Ascending aorta (tissue), 2 donors: ENCODE data around the gene SENP6. TPM values are rescaled to one million over a fixed set of nuclear protein-coding genes. Genes with fewer than 3 reads are reported as not detected.
"Not testable (repeated sequence)": the region's sequence is repeated elsewhere in the genome, so short reads cannot be mapped to it uniquely, and the experiment has no call there.

ENCODE experiments used
- DNase-seq, 2 donors: peaks; one replicate each; pipeline ENCODE4 v3.0.0-alpha.2; 2019; ENCODE audit warnings: low spot score in 2 of 2
- H3K27ac ChIP-seq, 2 donors: fragments of 200-600 bp; sonication (generic); one replicate each; pipeline ENCODE4 v1.5.1; 2016 to 2017; ENCODE audit warnings: mild to moderate bottlenecking in 1 of 2
- H3K27me3 ChIP-seq: fragments of 200-600 bp; sonication (generic); one replicate; pipeline ENCODE4 v1.5.1; 2017
- H3K36me3 ChIP-seq, 2 donors: fragments of 200-600 bp; sonication (generic); one replicate each; pipeline ENCODE4 v1.5.1; 2016
- H3K4me1 ChIP-seq, 2 donors: fragments of 200-600 bp; sonication (generic); one replicate each; pipeline ENCODE4 v1.5.1; 2016 to 2017; ENCODE audit warnings: mild to moderate bottlenecking in 1 of 2
- H3K4me3 ChIP-seq, 2 donors: fragments of 200-600 bp; sonication (generic); one replicate each; pipeline ENCODE4 v1.5.1; 2016 to 2017; ENCODE audit warnings: mild to moderate bottlenecking in 1 of 2
- H3K9me3 ChIP-seq, 2 donors: fragments of 200-600 bp; sonication (generic); one replicate each; pipeline ENCODE4 v1.5.1; 2016
- intact Hi-C: fragments of 100-400 bp; cut with DNase I; formaldehyde crosslinking; loops from one replicate; pipeline ENCODE4 v1.15.1; 2023
- total RNA-seq: library from RNA; depleted of rRNA; stranded (reverse); fragments of >200 nt; gene quantifications from one replicate; pipeline ENCODE4 v1.1.0, GENCODE V29; 2016
- TF ChIP-seq, protein P1 (sequence below), 3 experiments: fragments of 200-600 bp in 2 of 3; fragments of 450-650 bp in 1 of 3; sonication (generic) in 2 of 3; IDR thresholded peaks; one replicate each; pipeline ENCODE4 v1.5.1; 2016 to 2019; ENCODE audit warnings: antibody characterized with exemption in 3 of 3, mild to moderate bottlenecking in 1 of 3, moderate library complexity in 1 of 3

SENP6 gene
- total RNA-seq, 1 donor from 2014 or later, result 24.4 TPM

DNA sequence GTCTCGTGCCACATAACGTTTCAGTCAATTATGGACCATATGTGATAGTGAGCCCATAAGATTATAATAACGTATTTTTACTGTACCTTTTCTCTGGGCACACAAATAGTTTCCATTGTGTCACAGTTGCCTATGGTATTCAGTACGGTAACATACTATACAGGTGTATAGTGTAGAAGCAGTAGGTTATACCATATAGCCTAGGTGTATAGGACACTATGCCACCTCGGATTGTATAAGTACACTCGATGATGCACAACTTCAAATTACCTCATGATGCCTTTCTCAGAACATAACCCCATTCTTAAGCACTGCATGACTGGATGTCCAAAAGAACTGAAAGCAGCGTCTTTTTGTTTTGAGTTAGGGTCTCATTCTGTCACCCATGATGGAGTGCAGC, 87.9 kb downstream of the SENP6 start:
- H3K36me3 ChIP-seq, result peaks cover 10 to 54% of the 10 kb centered on the region in 2 donors
- DNase-seq, result no peak
- no peaks in the 10 kb centered on the region for H3K9me3 ChIP-seq
- no peaks in the 10 kb centered on the region for H3K4me1 ChIP-seq
- no peak overlapping the region for H3K4me3 ChIP-seq
- H3K27ac ChIP-seq, result no peak overlapping the region
- intact Hi-C loops, result no loop called here
- H3K27me3 ChIP-seq, result no peaks in the 10 kb centered on the region
- TF ChIP-seq, protein P1, sequence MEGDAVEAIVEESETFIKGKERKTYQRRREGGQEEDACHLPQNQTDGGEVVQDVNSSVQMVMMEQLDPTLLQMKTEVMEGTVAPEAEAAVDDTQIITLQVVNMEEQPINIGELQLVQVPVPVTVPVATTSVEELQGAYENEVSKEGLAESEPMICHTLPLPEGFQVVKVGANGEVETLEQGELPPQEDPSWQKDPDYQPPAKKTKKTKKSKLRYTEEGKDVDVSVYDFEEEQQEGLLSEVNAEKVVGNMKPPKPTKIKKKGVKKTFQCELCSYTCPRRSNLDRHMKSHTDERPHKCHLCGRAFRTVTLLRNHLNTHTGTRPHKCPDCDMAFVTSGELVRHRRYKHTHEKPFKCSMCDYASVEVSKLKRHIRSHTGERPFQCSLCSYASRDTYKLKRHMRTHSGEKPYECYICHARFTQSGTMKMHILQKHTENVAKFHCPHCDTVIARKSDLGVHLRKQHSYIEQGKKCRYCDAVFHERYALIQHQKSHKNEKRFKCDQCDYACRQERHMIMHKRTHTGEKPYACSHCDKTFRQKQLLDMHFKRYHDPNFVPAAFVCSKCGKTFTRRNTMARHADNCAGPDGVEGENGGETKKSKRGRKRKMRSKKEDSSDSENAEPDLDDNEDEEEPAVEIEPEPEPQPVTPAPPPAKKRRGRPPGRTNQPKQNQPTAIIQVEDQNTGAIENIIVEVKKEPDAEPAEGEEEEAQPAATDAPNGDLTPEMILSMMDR (IDR thresholded peaks at IDR 0.05), result no peak

DNA sequence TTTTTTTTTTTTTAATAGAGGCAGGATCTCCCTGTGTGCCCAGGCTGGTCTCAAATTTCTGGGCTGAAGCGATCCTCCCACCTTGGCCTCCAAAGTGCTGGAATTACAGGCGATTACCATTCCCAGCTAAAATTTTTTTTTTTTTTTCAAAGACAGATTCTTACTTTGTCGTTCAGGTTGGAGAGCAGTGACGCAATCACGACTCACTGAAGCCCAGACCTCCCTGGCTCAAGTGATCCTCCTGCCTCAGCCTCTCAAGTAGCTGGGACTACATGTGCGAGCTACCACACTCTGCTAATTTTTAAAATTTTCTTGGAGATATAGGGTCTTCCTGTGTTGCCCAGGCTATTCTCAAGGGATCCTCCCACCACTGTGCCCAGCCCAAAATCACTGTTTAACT, 89.3 kb downstream of the SENP6 start:
- TF ChIP-seq, protein P1 (IDR thresholded peaks at IDR 0.05), result no peak
- Histone ChIP-seq H3K4me1 (no peaks in the 10 kb centered on the region), H3K4me3 (no peak overlapping the region), H3K9me3 (no peaks in the 10 kb centered on the region), H3K27ac (no peak overlapping the region), H3K27me3 (no peaks in the 10 kb centered on the region), H3K36me3 (peaks cover 18 to 52% of the 10 kb centered on the region in 2 donors)
- DNase-seq, result no peak
- intact Hi-C loops, result no loop called here

DNA sequence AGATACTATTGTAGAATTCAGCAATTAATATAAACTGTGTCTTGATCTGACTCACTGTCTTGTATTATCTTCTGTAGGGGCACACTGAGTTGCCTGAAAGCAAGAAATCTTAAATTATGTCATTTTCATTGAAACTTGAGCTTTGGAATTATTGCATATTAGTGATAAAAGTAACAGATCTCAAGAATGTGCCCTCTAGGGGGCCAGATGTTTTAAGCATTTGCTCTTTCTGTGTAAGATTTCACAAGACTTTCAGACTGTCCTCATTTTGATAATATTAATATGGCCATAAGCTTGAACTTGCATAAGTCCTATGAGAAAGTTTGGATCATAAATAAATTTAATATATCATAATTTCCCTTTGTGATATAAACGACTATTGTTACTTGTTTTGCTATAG, 91.9 kb downstream of the SENP6 start:
- intact Hi-C loops, result no loop called here
- Histone ChIP-seq H3K4me3 (no peak overlapping the region), H3K36me3 (peaks cover 26 to 58% of the 10 kb centered on the region in 2 donors), H3K4me1 (no peaks in the 10 kb centered on the region), H3K27ac (no peak overlapping the region), H3K9me3 (no peaks in the 10 kb centered on the region), H3K27me3 (no peaks in the 10 kb centered on the region)
- TF ChIP-seq, protein P1 (IDR thresholded peaks at IDR 0.05), result no peak
- DNase-seq, result no peak

DNA sequence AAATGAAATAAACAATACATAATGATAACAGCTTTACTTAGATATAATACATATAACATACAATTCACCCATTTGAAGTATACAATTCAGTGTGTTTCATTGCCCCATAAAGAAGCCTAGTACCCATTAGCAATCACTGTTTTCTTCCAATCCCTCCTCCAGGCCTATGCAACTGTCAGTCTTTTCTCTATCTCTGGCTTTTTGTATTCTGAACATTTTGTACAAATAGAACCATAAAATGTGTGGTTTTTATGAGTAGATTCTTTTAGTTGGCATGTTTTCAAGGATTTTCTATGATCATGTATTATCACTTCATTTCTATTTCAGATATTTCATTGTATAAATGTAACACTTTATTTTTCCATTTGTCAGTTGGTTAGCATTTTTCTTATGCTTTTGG, 92.7 kb downstream of the SENP6 start:
- DNase-seq, result no peak
- no peaks in the 10 kb centered on the region for H3K9me3 ChIP-seq
- intact Hi-C loops, result no loop called here
- H3K36me3 ChIP-seq, result peaks cover 27 to 55% of the 10 kb centered on the region in 2 donors
- no peak overlapping the region for H3K4me3 ChIP-seq
- H3K27me3 ChIP-seq, result no peaks in the 10 kb centered on the region
- no peak overlapping the region for H3K27ac ChIP-seq
- no peaks in the 10 kb centered on the region for H3K4me1 ChIP-seq
- TF ChIP-seq, protein P1 (IDR thresholded peaks at IDR 0.05), result no peak

DNA sequence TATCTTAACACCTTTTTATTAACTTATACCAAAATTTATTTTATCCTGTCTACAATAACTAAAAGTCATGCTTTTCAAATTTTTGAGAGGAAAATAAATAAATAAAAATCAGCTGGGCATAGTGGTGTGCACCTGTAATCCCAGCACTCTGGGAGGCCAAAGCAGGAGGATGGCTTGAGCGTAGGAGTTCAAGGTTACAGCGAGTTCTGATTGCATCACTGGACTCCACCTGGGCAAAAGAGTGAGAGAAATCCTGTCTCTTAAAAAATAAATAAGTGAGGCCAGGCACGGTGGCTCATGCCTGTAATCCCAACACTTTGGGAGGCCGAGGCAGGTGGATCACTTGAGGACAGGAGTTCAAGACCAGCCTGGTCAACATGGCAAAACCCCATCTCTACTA, 106.7 kb downstream of the SENP6 start:
- intact Hi-C loops, result not testable (repeated sequence)
- peaks cover 26 to 45% of the 10 kb centered on the region in 2 donors for H3K36me3 ChIP-seq

DNA sequence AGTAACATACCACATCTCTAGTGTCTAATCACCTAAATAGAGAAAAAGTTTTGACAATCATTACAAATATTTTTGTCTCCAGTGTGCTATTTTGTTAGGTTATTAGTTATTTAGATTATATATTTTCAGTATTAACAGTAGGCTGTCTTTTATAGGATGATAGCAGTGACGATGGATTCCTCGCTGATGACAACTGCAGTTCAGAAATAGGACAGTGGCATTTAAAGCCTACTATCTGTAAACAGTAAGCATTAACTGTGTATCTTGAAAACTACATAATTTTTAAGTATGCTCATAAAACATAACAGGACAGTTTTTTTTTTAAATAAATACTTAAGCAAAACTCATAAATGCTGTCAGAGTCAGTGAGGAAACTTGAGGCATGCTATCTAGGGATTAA, 109.5 kb downstream of the SENP6 start:
- TF ChIP-seq, protein P1 (IDR thresholded peaks at IDR 0.05), result no peak
- no peak for DNase-seq
- H3K36me3 ChIP-seq, result peaks cover 34 to 57% of the 10 kb centered on the region in 2 donors

More for the DNA sequence above, 106.7 kb downstream of the SENP6 start:
- not testable (repeated sequence) for DNase-seq, H3K27ac ChIP-seq, H3K4me1 ChIP-seq, H3K27me3 ChIP-seq, H3K4me3 ChIP-seq, H3K9me3 ChIP-seq

More for the DNA sequence above, 109.5 kb downstream of the SENP6 start:
- H3K4me1 ChIP-seq, result no peaks in the 10 kb centered on the region
- H3K27me3 ChIP-seq, result no peaks in the 10 kb centered on the region
- intact Hi-C loops, result no loop called here
- H3K27ac ChIP-seq, result no peak overlapping the region
- no peaks in the 10 kb centered on the region for H3K9me3 ChIP-seq
- no peak overlapping the region for H3K4me3 ChIP-seq
